Liver (tissue), 3 donors: ENCODE measurements around the gene GAL.

Experiments used
- ATF3 ChIP-seq: IDR thresholded peaks from 2 replicates; pipeline ENCODE4 v1.6.1; 2016; ENCODE audit warnings: antibody characterized with exemption
- CTCF ChIP-seq: fragments of 150-350 bp; IDR thresholded peaks from 2 replicates; pipeline ENCODE4 v1.5.1; 2017; ENCODE audit warnings: improper control_type of control experiment, low read depth, low read length; ENCODE audit not compliant: missing input control
- EGR1 ChIP-seq, 2 donors: IDR thresholded peaks; 2 replicates each; pipeline ENCODE4 v1.6.1; 2016 to 2018; ENCODE audit warnings: antibody characterized with exemption in 2 of 2, low read depth in 2 of 2
- FOXA1 ChIP-seq: IDR thresholded peaks from 2 replicates; pipeline ENCODE4 v1.6.1; 2016; ENCODE audit warnings: antibody characterized with exemption
- HNF4G ChIP-seq: IDR thresholded peaks from 2 replicates; pipeline ENCODE4 v1.6.1; 2016; ENCODE audit warnings: antibody characterized with exemption
- JUND ChIP-seq, 2 donors: IDR thresholded peaks; 2 replicates each; pipeline ENCODE4 v1.6.1; 2016; ENCODE audit warnings: antibody characterized with exemption in 2 of 2
- RAD21 ChIP-seq, 2 donors: IDR thresholded peaks; 2 replicates each; pipeline ENCODE4 v1.6.1; 2016; ENCODE audit warnings: antibody characterized with exemption in 2 of 2, mild to moderate bottlenecking in 2 of 2
- REST ChIP-seq: IDR thresholded peaks from 2 replicates; pipeline ENCODE4 v1.6.1; 2016; ENCODE audit warnings: antibody characterized with exemption, mild to moderate bottlenecking
- TF ChIP-seq, protein P1 (sequence below): IDR thresholded peaks from 2 replicates; pipeline ENCODE4 v1.6.1; 2016; ENCODE audit warnings: antibody characterized with exemption
- TF ChIP-seq, protein P2 (sequence below): IDR thresholded peaks from 2 replicates; pipeline ENCODE4 v1.6.1; 2016; ENCODE audit warnings: antibody characterized with exemption
- donor health status: healthy.
- donor health status: healthy.

- TF ChIP-seq CTCF, result no peak
- TF ChIP-seq EGR1 (IDR thresholded peaks at IDR 0.05; ENCODE audit: low read depth in 2 of 2), result no peak
- TF ChIP-seq HNF4G, result no peak
- TF ChIP-seq JUND (IDR thresholded peaks at IDR 0.05), result no peak
- no peak for TF ChIP-seq REST
- TF ChIP-seq, protein P1, sequence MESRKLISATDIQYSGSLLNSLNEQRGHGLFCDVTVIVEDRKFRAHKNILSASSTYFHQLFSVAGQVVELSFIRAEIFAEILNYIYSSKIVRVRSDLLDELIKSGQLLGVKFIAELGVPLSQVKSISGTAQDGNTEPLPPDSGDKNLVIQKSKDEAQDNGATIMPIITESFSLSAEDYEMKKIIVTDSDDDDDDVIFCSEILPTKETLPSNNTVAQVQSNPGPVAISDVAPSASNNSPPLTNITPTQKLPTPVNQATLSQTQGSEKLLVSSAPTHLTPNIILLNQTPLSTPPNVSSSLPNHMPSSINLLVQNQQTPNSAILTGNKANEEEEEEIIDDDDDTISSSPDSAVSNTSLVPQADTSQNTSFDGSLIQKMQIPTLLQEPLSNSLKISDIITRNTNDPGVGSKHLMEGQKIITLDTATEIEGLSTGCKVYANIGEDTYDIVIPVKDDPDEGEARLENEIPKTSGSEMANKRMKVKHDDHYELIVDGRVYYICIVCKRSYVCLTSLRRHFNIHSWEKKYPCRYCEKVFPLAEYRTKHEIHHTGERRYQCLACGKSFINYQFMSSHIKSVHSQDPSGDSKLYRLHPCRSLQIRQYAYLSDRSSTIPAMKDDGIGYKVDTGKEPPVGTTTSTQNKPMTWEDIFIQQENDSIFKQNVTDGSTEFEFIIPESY, result no peak
- TF ChIP-seq FOXA1, result no peak
- no peak for TF ChIP-seq RAD21 (IDR thresholded peaks at IDR 0.05)
- TF ChIP-seq, protein P2, sequence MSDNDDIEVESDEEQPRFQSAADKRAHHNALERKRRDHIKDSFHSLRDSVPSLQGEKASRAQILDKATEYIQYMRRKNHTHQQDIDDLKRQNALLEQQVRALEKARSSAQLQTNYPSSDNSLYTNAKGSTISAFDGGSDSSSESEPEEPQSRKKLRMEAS, result no peak
- no peak for TF ChIP-seq ATF3
These were observed 28.9 kb upstream of the GAL start for GRCh38 chr11:68655406-68655805.
